GM18873 (cell line): ENCODE measurements around the gene PDGFC.

Experiments
- ATAC-seq: cut with Tn5 transposase; IDR thresholded peaks from one replicate; pipeline ENCODE4 v1.9.1; 2021; ENCODE audit warnings: mild to moderate bottlenecking, moderate library complexity, moderate number of reproducible peaks; ENCODE audit not compliant: unreplicated experiment, low FRiP score

PDGFC gene

GRCh38 chr4:156763511-156763910, 208.1 kb downstream of the PDGFC start:
- no peak for ATAC-seq

- ATAC-seq, result no peak
These were observed 208.7 kb downstream of the PDGFC start for GRCh38 chr4:156762851-156763250.

- ATAC-seq, result no peak
These were observed 215.5 kb downstream of the PDGFC start for GRCh38 chr4:156756118-156756517.

- no peak for ATAC-seq
These were observed 216.6 kb downstream of the PDGFC start for GRCh38 chr4:156754832-156755570.

GRCh38 chr4:156751486-156751885, 220.1 kb downstream of the PDGFC start:
- no peak for ATAC-seq

- no peak for ATAC-seq
These were observed 221.9 kb downstream of the PDGFC start for GRCh38 chr4:156749426-156750403.

- ATAC-seq, result no peak
These were observed 225.5 kb downstream of the PDGFC start for GRCh38 chr4:156746111-156746510.

- ATAC-seq, result no peak
These were observed 232.8 kb downstream of the PDGFC start for GRCh38 chr4:156738766-156739165.

- no peak for ATAC-seq
These were observed 236.4 kb downstream of the PDGFC start for GRCh38 chr4:156734965-156735895.

GRCh38 chr4:156733582-156733981, 238.0 kb downstream of the PDGFC start:
- no peak for ATAC-seq

GRCh38 chr4:156732634-156733033, 239.0 kb downstream of the PDGFC start:
- ATAC-seq, result no peak

- ATAC-seq, result no peak
These were observed 242.2 kb downstream of the PDGFC start for GRCh38 chr4:156729416-156729815.

- ATAC-seq, result no peak
These were observed 246.3 kb downstream of the PDGFC start for GRCh38 chr4:156725257-156725656.

- no peak for ATAC-seq
These were observed 247.5 kb downstream of the PDGFC start for GRCh38 chr4:156723951-156724668.

- ATAC-seq, result no peak
These were observed 253.4 kb downstream of the PDGFC start for GRCh38 chr4:156718226-156718625.

- ATAC-seq, result no peak
These were observed 260.4 kb downstream of the PDGFC start for GRCh38 chr4:156711193-156711590.
